Bronchial epithelial cell (primary cell): ENCODE data around the gene RECQL5. TPM values are rescaled to one million over a fixed set of nuclear protein-coding genes. Genes with fewer than 3 reads are reported as not detected.

Source experiments
- DNase-seq: peaks from one replicate; pipeline ENCODE4 v3.0.0-alpha.2; 2010; ENCODE audit warnings: low read depth
- FAIRE-seq: peaks from 2 replicates; lab custom pipeline; 2011; peaks lifted over from hg19 to GRCh38; lab: Jason Lieb, UNC
- H3K27me3 ChIP-seq: 2 replicates; pipeline ENCODE4 v1.5.1; 2011; ENCODE audit warnings: low read length; ENCODE audit not compliant: control insufficient read depth, insufficient read depth
- H3K36me3 ChIP-seq: 2 replicates; pipeline ENCODE4 v1.5.1; 2011; ENCODE audit warnings: low read length; ENCODE audit not compliant: control insufficient read depth, insufficient read depth
- H3K4me3 ChIP-seq: 2 replicates; pipeline ENCODE4 v1.5.1; 2011; ENCODE audit warnings: mild to moderate bottlenecking, low read depth, low read length, control low read depth
- CTCF ChIP-seq: IDR thresholded peaks from 2 replicates; pipeline ENCODE4 v1.5.1; 2011; ENCODE audit warnings: mild to moderate bottlenecking, moderate library complexity, low read length, control low read depth, inconsistent platforms; ENCODE audit not compliant: insufficient read depth, severe bottlenecking
- total RNA-seq: library from RNA; depleted of rRNA; stranded (reverse); fragments of >200 nt; gene quantifications from 2 replicates; pipeline ENCODE4 v1.2.1, GENCODE V29; 2014

The RECQL5 gene
- total RNA-seq, 1 donor from 2014 or later, result 11.6 TPM

- H3K36me3 ChIP-seq, result no peaks in the 10 kb centered on the region
- FAIRE-seq (no peak), DNase-seq (no peak)
- TF ChIP-seq CTCF, result no peak
- no peaks in the 10 kb centered on the region for H3K27me3 ChIP-seq
- H3K4me3 ChIP-seq, result no peak overlapping the region
Observed at GRCh38 chr17:75607086-75607485, 59.9 kb downstream of the RECQL5 start.

- no peak for TF ChIP-seq CTCF
- FAIRE-seq (no peak), DNase-seq (no peak)
- Histone ChIP-seq H3K27me3 (no peaks in the 10 kb centered on the region), H3K36me3 (no peaks in the 10 kb centered on the region), H3K4me3 (no peak overlapping the region)
Observed at GRCh38 chr17:75605790-75606189, 61.2 kb downstream of the RECQL5 start.

GRCh38 chr17:75604034-75604695 lies 62.8 kb downstream of the RECQL5 start:
- H3K4me3 ChIP-seq, result no peak overlapping the region
- TF ChIP-seq CTCF, result no peak
- no peak for DNase-seq
- H3K36me3 ChIP-seq, result no peaks in the 10 kb centered on the region
- no peak for FAIRE-seq
- H3K27me3 ChIP-seq, result no peaks in the 10 kb centered on the region

- Histone ChIP-seq H3K4me3 (no peak overlapping the region), H3K27me3 (no peaks in the 10 kb centered on the region), H3K36me3 (no peaks in the 10 kb centered on the region)
- DNase-seq (no peak), FAIRE-seq (no peak)
- TF ChIP-seq CTCF, result no peak
Observed at GRCh38 chr17:75603123-75603522, 63.8 kb downstream of the RECQL5 start.

- TF ChIP-seq CTCF, result no peak
- Histone ChIP-seq H3K4me3 (no peak overlapping the region), H3K27me3 (no peaks in the 10 kb centered on the region), H3K36me3 (no peaks in the 10 kb centered on the region)
- no peak for FAIRE-seq
- no peak for DNase-seq
Observed at GRCh38 chr17:75602644-75603043, 64.3 kb downstream of the RECQL5 start.
